HG03521 (cell line): Measurements from ENCODE around the gene LGALS9.
"Not testable (repeated sequence)": the region's sequence is repeated elsewhere in the genome, so short reads cannot be mapped to it uniquely, and the experiment has no call there.

Experiments used
- ATAC-seq: cut with Tn5 transposase; IDR thresholded peaks from one replicate; pipeline ENCODE4 v1.9.1; 2021; ENCODE audit warnings: mild to moderate bottlenecking, moderate library complexity; ENCODE audit not compliant: unreplicated experiment

The LGALS9 gene

GRCh38 chr17:27651411-27652345, 20.7 kb downstream of the LGALS9 start:
- no peak for ATAC-seq

GRCh38 chr17:27653449-27653971, 22.5 kb downstream of the LGALS9 start:
- ATAC-seq, result not testable (repeated sequence)

GRCh38 chr17:27654136-27654535, 23.1 kb downstream of the LGALS9 start:
- no peak for ATAC-seq

GRCh38 chr17:27654654-27655524, 23.9 kb downstream of the LGALS9 start:
- ATAC-seq, result no peak

- ATAC-seq, result not testable (repeated sequence)
Measured at GRCh38 chr17:27655525-27656111, 24.6 kb downstream of the LGALS9 start.

GRCh38 chr17:27656620-27657019, 25.6 kb downstream of the LGALS9 start:
- ATAC-seq, result not testable (repeated sequence)

GRCh38 chr17:27657620-27658019, 26.6 kb downstream of the LGALS9 start:
- ATAC-seq, result no peak

- no peak for ATAC-seq
Measured at GRCh38 chr17:27659683-27660082, 28.7 kb downstream of the LGALS9 start.

- ATAC-seq, result no peak
Measured at GRCh38 chr17:27660436-27660835, 29.4 kb downstream of the LGALS9 start.

GRCh38 chr17:27663936-27664605, 33.1 kb downstream of the LGALS9 start:
- no peak for ATAC-seq

GRCh38 chr17:27664606-27664965, 33.6 kb downstream of the LGALS9 start:
- no peak for ATAC-seq

- ATAC-seq, result no peak
Measured at GRCh38 chr17:27665549-27665948, 34.6 kb downstream of the LGALS9 start.

- ATAC-seq, result not testable (repeated sequence)
Measured at GRCh38 chr17:27666270-27666669, 35.3 kb downstream of the LGALS9 start.

- ATAC-seq, result no peak
Measured at GRCh38 chr17:27666831-27667560, 36.0 kb downstream of the LGALS9 start.

GRCh38 chr17:27667656-27668487, 36.9 kb downstream of the LGALS9 start:
- no peak for ATAC-seq

GRCh38 chr17:27668488-27668823, 37.5 kb downstream of the LGALS9 start:
- no peak for ATAC-seq

GRCh38 chr17:27669136-27669535, 38.1 kb downstream of the LGALS9 start:
- no peak for ATAC-seq

- ATAC-seq, result no peak
Measured at GRCh38 chr17:27669850-27670249, 38.9 kb downstream of the LGALS9 start.
